Breast epithelium (tissue), 3 donors: Measurements from ENCODE around the gene C1QTNF2.

Experiments
- CTCF ChIP-seq, 3 donors: fragments of 450-650 bp; IDR thresholded peaks; one replicate each; pipeline ENCODE4 v1.5.1; 2016 to 2017; ENCODE audit warnings: antibody characterized with exemption in 3 of 3, mild to moderate bottlenecking in 3 of 3, moderate library complexity in 3 of 3
- POLR2A ChIP-seq: fragments of 450-650 bp; IDR thresholded peaks from one replicate; pipeline ENCODE4 v1.6.1; 2016; ENCODE audit warnings: antibody characterized with exemption, mild to moderate bottlenecking, moderate library complexity
- POLR2AphosphoS5 ChIP-seq, 3 donors: sonication (generic); formaldehyde crosslinking; IDR thresholded peaks; one replicate each; pipeline ENCODE4 v1.6.1; 2017; ENCODE audit warnings: antibody characterized with exemption in 3 of 3

- TF ChIP-seq POLR2A (no peak), CTCF (IDR thresholded peaks at IDR 0.05) (no peak), POLR2AphosphoS5 (IDR thresholded peaks at IDR 0.05) (no peak)
Observed at GRCh38 chr5:160366230-160366629, 4.2 kb downstream of the C1QTNF2 start.
